GM19099 (cell line): ENCODE measurements around the gene AUTS2.

Source experiments
- POLR2A ChIP-seq: IDR thresholded peaks from 3 replicates; pipeline ENCODE4 v1.6.1; 2011; ENCODE audit warnings: low read depth; ENCODE audit not compliant: insufficient read length; ENCODE audit errors: extremely low read depth

Gene AUTS2

DNA sequence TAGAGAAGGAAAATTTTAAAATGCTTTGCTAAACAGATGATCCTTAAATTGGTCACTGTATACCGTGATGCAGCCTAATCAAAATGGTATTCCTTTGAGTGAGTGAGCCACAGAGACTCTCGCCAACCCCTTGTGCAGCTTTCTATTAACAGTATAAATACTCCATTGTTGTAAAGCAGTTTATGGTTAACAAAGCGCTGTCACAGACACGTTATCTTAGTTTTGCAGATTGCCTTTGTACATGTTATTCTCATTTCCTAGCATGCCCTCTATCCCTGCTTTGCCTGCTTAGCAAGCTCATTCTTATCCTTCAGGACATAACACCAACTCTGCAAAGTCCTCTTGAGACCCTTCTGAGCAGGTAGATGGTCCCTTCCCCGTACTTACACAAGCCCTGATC is 694.4 kb downstream of the AUTS2 start:
- no peak for TF ChIP-seq POLR2A

DNA sequence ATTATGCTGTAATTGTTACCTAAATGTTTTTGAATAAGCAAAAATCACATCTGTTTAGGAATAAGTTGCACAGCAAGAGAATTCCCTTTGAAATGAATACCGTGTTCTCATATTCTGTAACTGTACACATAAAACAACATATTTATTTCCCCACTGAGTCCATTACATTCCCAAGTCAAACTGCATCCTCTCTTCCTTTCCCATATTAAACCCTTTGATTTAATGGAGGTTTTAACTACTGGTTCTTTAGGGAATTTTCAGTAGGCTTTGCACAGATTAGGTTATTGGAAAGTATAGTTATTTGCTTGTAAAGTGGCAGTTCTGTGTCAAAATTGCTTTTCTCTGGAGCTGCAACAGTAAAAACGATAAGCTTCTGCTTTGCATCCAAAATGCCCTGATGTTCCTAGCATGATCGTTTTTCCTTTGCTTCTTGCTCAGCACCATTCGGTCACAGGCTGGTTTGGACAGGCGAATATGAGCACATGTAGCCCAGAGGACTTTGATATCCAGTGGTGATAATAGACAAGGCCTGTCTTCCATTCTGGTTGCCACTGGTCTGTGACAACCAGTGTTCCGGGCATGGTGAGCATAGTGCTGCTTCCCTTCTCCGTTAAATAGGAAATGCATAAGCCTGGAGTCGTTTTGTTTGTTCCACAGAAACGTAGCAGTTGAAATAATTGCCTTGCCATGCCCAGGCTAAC is 696.1 kb downstream of the AUTS2 start:
- no peak for TF ChIP-seq POLR2A

DNA sequence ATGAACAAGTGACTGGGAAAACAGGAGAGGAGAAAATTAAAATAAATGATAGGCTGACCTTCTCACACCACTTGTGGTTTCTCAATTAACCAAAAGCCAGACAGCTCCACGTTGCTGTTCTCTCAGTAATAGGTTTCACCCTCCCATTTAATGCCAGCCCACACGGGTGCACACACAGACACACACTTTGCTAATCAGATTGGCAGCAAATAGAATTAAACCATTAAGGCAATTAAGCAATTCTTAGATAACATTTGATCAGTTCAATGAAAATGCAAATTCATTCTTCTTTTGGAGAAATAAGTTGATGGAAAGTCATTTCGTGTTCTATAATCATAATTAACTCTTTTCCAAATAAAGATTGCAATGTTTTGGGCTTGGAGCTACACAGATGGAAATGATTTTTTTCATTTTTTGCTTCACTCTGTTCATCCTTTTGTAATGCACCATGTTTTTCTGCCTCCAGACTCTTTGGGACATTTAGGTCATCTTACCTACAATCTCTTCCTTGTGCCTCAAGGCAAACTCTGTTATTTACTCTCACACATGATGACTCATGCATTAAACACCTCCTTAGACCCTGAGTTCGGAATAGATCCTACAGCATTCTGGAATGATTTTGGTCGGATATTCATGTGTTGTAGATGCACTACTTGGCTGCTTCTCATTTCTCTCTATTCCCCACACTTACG is 700.7 kb downstream of the AUTS2 start:
- TF ChIP-seq POLR2A: no peak

DNA sequence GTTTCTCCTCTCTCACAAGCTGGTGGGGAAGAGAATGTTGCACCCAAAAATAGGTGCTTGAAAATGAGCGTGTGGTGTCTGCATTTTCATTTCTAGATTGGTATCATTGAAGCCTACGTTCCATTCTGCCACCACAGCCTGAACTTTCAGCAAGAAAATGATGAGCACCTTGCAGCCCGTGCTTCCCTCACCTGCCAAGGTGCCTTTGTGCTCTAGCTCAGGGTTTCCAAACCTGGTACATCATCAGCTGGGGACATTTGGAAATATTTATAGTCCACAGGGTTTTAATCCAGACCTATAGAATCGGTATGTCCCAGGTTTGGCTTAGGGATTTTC is 701.2 kb downstream of the AUTS2 start:
- TF ChIP-seq POLR2A: no peak

DNA sequence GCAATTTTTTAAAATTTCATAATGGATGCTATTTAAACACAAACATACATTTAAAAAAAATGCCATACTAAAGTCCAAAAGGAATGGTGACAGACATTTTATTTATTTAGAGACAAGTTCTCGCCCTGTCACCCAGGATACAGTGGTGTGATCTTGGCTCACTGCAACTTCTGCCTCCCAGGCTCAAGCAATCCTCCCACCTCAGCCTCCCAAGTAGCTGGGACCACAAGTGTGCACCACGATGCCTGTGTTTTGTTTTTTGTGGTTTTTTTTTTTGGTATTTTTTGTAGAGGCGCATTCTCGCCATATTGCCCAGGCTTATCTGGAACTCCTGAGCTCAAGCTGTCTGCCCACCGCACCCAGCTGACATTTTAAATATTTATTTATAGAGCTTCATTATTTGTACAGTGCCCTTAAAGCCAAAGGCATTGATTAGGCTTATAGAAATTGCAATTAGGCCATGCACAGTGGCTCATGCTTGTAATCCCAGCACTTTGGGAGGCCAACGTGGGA is 703.5 kb downstream of the AUTS2 start:
- no peak for TF ChIP-seq POLR2A

DNA sequence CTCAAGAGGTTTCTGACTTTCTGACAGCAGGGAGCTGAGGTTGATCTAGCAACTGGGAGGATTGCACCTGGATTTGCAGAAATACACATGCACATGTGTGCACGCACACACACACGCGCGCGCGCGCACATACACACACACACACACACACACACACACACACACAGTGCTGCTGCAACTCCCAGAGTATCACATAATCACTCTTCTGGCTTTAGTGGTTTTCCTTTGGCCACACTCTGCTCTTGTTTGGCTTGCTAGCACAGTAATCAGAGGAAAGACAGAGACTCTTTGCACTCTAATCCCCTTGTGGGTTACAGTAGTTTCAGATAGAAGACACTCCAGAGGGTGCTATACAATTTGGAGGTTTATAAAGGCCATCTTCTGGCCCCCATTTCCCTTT is 705.0 kb downstream of the AUTS2 start:
- TF ChIP-seq POLR2A: no peak

DNA sequence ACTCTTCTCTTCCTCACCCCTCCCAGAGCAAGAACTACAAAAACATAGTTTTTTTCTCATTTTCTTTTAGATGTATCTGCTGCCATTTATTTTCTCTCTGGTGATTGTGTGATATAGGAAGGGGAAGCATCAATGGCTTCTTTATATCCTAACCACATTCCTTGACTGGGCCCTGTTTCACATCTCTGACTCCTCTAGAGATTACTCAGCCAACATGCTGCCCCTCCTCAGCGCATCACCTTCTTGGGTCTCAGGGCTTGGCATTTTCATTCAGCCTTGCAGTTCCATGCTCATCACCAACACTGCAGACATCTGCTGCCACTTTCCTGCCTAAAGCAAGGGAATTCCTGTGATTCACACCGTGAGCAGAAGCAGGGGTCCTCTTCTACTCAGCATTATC is 705.5 kb downstream of the AUTS2 start:
- TF ChIP-seq POLR2A: no peak

DNA sequence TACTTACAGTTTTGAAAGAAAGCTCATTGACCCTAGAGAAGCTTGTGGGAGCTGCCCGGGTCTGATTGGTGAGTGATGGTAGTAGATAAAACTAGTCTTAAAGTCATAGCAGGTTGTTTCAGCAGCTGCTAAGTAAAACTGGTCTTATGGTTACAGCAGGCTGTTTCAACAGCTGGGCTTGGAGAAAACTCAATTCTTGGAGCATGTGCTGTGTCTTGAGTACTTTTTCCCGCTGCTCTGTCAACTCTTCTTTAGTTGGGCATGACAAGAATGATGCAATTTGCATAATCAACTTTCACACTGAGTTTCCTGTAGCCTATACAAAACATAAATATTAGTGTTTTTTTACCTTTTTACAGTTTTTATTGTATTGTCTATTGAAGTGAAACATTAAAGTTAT is 707.9 kb downstream of the AUTS2 start:
- TF ChIP-seq POLR2A: no peak

DNA sequence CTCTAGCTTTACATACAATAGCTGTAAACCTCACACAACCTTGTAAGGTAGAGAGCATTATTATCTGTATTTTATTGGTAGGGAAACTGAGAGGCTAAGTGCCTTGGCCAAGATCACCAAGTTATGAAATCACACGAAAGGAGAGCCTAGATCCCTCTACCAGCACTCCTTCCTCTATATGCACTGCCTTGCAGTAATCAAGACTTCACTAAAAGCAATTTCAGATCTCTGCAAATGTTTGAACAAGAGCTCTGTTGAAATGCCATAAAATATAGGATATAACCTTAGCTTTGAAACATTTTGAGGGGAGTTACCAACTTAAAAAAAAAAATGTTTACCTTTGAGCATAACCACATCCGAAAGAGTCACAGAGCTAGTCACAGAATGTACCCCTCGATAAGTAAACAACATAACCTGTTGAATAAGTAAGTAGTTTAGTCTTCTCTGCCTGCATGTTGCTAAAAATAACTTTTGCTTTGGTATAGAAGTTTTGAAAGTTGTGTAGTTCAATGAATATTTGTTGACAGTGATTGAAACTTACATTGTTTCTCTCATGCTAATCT is 709.4 kb downstream of the AUTS2 start:
- TF ChIP-seq POLR2A: no peak

DNA sequence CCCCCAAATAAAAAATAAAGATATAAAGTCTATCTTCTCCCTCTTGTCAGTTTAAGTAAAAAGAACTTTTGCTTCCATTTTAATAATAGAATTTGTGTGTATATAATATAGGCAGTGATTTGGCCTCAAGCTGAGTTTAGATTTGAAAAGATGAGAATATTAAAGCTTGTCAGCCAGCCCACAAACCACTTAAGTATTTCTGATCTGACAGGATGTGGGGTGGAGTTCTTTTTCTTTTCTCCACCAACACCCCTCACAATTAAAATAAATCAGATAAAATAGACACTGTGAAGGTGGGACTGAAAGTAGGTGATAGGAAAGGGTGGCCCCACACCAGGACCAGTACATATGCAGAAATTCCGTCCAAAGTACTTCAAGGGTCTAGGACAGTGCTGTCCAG is 714.1 kb downstream of the AUTS2 start:
- no peak for TF ChIP-seq POLR2A

DNA sequence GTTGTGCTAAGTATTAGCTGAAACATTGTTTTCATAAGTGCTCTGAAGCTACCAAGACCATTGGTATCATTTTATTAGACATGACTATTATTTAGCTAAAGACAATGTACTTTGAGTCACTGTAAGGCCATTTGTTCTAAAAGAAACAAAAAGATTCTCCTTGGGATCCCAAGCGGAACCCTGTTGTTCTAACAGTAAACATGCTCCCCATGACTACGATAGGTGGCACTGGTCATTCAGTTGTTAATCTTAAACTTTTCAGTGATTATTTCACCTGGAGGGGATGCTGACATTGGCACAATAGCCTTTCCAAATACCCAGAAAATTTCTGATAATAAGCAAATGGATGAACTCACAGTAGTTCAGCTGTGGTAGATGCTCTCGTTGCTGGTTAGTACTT is 715.0 kb downstream of the AUTS2 start:
- no peak for TF ChIP-seq POLR2A

DNA sequence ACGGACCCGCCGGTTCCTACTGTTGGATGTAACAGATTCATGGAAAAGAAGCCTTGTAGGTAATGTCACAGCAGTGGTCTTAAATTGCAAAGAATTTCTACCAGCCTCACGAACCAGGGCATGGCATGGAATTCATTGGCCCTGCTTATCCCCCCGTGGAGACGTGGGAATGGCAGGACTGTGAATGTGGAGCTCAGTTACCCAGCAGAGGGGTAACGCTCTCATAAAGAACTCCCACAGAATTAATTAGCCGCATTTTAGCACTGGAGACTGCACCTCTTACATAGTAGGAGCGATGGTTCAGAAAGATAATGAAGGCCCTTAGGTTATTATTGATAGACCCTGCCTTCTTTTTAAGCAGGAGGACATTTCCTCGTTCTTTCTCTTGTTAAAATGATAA is 715.4 kb downstream of the AUTS2 start:
- no peak for TF ChIP-seq POLR2A

DNA sequence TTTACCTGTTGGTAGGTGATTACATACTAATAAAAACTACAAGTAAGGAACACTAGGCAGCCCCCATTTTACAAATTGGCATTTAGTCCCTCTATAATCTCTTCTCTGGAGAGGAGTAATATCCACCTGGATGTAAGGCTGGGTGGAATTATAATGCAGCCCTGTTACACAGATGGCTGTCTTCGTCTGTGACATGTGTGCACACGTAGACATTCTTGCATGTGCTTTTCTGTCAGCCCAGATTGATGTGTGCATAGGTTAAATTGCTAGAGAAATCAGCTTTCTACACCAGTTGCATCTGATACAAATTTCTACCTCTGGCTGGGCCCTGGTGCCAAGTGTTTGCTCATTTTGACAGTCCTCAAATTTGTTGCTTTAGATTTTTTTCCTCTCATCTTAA is 715.9 kb downstream of the AUTS2 start:
- no peak for TF ChIP-seq POLR2A

DNA sequence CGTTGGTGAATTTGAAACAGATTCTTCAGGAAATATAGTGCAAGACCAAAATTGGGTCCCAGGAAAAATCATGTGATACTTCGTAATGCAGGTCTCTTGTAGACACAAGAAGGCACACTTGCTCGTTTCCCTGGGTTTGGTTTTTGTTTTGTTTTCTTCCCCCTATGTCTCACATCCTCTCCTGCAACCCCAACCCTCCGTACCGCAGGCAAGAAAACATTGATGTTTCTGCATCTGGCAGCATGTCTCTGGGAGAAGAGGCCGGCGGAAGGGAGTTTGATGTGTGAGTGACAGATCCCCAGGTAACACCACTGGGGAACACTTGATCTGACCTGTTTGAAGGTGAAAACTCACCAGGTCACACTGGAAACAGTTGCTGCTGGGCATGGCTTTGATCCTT is 718.5 kb downstream of the AUTS2 start:
- no peak for TF ChIP-seq POLR2A

DNA sequence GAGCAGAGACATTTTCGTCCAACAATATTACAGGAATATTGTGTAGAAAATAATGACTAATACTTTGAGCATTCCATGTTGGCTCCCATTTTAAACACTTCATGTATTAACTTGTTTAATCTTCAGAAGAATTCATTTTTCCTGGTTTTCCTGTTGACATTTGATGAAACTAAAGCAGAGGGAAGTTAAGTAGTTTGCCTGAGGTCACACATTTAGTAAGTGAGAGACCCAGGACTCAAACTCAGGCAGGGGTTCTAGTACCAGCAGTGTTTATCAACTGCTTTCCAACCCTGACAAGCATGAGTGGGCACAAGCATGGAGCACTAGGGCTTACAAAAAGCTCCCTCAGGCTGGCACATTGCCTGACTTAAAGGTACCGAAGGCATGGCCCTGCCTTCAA is 719.1 kb downstream of the AUTS2 start:
- TF ChIP-seq POLR2A: no peak

DNA sequence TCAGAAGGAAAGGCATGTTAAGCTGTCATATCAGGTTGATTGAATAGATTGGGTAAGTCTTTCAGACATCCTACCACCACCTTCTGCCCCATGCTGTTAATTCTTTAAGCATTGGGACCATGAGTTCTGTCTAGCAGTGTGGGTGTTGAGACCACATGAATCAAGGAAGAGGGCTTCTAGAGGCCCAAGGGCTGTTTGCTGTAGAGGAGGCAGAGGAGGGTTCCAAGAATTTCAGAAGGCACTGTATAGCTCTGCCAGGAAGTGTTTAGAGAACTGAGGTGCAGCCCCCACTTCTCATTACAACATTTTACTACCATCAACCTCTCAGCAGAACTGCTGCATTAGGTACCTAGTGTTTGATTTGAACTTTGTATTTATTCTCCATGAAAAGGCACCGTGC is 720.2 kb downstream of the AUTS2 start:
- TF ChIP-seq POLR2A: no peak
